Colonic mucosa (tissue), 4 donors: ENCODE measurements around the gene FBXO44. TPM values are rescaled to one million over a fixed set of nuclear protein-coding genes. Genes with fewer than 3 reads are reported as not detected.

ENCODE experiments used
- DNase-seq: peaks from one replicate; pipeline ENCODE4 v3.0.0-alpha.2; 2020
- H3K27ac ChIP-seq: fragments of 200-600 bp; one replicate; pipeline ENCODE4 v1.8.0; 2021
- H3K27me3 ChIP-seq: fragments of 200-600 bp; one replicate; pipeline ENCODE4 v1.8.0; 2021
- H3K36me3 ChIP-seq: fragments of 200-600 bp; one replicate; pipeline ENCODE4 v1.8.0; 2021
- H3K4me1 ChIP-seq: fragments of 200-600 bp; one replicate; pipeline ENCODE4 v1.8.0; 2021; ENCODE audit warnings: mild to moderate bottlenecking
- H3K4me3 ChIP-seq: fragments of 200-600 bp; one replicate; pipeline ENCODE4 v1.8.0; 2021
- H3K9ac ChIP-seq, 2 donors: one replicate each; pipeline ENCODE4 v1.7.0; 2013; ENCODE audit warnings: control low read depth in 2 of 2, low read depth in 2 of 2, low read length in 2 of 2
- H3K9me3 ChIP-seq: fragments of 200-600 bp; one replicate; pipeline ENCODE4 v1.8.0; 2021
- intact Hi-C: fragments of 100-400 bp; cut with DNase I; formaldehyde crosslinking; loops from one replicate; pipeline ENCODE4 v1.14.1; 2022
- total RNA-seq, 2 donors: library from RNA; stranded (reverse); fragmentation: NEBNext Ultra II Directional in 1 of 2; extraction: Animal tissue kit (Norgen Biotek cat#: 25700) in 1 of 2; gene quantifications; one replicate each; pipeline ENCODE4 v1.2.1, GENCODE V29; 2021
- TF ChIP-seq, protein P1 (sequence below): fragments of 200-600 bp; IDR thresholded peaks from one replicate; pipeline ENCODE4 v1.8.0; 2022; ENCODE audit warnings: antibody characterized with exemption, mild to moderate bottlenecking
- donor health status: healthy.
- donor health status: DM: no; HTN: no; CAD: no.
- donor health status: DM: no; HTN: no; CAD: no.

Gene FBXO44
- total RNA-seq, 2 donors from 2014 or later: 5.3 to 7.5 TPM

DNA sequence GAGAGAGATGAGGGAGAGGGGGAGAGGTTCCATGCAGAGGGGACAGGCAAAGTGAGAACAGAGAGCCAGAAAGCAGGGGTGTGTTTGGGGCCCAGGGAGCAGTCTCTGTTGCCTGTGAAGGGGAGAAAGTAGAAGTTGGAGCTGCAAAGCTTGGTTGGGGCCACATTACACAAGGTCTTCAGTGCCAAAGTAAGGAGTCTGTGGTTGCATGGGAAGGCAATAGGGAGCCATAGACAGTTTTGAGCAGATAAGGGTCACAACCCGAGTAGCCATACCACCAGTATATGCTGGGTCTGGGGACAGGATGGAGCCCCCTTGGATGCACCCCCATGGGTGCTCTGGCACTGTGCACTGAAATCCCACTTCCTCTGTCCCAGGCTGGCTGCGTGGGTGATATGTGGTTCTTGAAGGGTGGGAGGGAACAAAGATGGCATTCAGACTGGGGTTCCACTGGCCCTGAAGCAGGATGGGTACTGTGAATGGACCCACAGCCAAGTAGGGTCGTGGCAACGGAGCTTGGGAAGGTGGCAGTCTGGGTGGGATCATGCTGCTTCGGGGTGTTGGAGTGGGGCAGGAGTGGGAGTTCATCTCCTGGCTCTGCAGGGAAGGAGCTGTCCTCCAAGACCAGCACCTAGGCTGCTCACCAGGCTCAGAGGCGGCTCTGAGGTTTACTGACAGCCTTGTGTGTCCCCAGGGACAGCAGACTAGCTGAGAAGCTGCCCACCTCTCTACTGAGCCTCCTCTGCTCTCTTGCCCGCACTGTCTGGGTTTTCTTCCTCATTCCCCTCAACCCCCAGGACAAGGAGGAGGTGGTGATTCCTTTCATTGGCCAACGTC is 48.9 kb downstream of the FBXO44 start:
- Histone ChIP-seq H3K9ac (no peak overlapping the region), H3K4me1 (no peaks in the 10 kb centered on the region), H3K4me3 (no peak overlapping the region), H3K36me3 (no peaks in the 10 kb centered on the region), H3K27ac (no peak overlapping the region), H3K27me3 (no peaks in the 10 kb centered on the region), H3K9me3 (no peaks in the 10 kb centered on the region)
- no peak for DNase-seq
- intact Hi-C loops: no loop called here
- TF ChIP-seq, protein P1, sequence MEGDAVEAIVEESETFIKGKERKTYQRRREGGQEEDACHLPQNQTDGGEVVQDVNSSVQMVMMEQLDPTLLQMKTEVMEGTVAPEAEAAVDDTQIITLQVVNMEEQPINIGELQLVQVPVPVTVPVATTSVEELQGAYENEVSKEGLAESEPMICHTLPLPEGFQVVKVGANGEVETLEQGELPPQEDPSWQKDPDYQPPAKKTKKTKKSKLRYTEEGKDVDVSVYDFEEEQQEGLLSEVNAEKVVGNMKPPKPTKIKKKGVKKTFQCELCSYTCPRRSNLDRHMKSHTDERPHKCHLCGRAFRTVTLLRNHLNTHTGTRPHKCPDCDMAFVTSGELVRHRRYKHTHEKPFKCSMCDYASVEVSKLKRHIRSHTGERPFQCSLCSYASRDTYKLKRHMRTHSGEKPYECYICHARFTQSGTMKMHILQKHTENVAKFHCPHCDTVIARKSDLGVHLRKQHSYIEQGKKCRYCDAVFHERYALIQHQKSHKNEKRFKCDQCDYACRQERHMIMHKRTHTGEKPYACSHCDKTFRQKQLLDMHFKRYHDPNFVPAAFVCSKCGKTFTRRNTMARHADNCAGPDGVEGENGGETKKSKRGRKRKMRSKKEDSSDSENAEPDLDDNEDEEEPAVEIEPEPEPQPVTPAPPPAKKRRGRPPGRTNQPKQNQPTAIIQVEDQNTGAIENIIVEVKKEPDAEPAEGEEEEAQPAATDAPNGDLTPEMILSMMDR: no peak

DNA sequence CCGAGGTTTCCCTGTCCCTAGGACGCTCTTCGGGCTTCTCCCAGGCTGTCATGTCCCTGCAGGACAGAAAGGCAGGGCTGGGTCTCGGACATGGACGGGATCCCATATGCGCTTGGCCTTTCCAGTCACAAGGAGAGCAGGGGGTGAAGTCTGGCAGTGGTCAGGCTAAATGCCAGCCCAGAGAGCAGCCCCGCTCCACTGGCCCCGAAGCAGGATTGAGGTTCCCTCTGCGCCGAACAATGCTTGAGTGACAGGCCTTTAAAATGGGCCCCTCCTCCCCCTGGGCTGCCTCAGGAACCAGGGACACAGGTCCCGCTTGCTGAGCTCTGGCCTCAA is 49.5 kb downstream of the FBXO44 start:
- no peaks in the 10 kb centered on the region for H3K27me3 ChIP-seq
- intact Hi-C loops: no loop called here

DNA sequence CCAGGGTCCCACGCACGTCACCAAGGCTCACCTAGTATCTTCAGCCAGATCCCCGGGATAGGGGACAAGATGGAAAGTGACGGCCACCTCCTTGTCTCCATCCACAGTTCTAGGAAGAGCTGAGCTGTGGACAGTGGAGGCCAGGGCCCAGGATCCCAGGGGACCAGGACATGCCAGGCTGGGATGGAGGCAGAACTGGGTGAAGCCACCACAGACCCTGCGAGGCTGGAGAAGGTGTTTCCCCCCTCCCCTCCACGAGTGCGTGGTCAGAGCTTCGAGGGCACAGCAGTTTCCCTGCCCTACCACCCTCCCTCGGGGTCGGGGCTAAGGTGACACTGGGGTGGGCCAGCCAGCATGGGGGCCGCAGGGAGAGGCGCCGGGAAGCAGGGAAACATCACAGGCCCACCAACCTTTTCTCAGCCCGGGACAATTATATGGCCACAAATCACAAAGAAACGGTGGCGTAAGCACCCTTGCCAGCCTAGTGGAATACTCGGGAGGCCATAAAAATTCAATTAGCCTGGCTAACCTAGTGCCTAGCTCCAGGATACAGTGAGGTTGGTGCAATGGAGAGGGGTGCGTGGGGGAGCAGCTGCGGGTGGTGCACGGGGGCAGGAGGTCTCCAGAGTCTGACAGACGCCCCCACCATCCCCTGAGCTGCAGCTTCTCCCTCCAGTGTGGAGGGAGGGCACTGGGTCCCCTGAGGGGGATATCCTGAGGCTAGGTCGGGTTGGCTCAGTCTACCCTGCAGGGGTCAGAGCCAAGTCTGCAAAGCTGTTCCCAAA is 50.2 kb downstream of the FBXO44 start:
- no peak overlapping the region for H3K9ac ChIP-seq
- no peaks in the 10 kb centered on the region for H3K27me3 ChIP-seq
- intact Hi-C loops: no loop called here

More for the DNA sequence above, 49.5 kb downstream of the FBXO44 start:
- Histone ChIP-seq H3K9me3 (no peaks in the 10 kb centered on the region), H3K4me1 (no peaks in the 10 kb centered on the region), H3K9ac (no peak overlapping the region), H3K36me3 (no peaks in the 10 kb centered on the region), H3K27ac (no peak overlapping the region), H3K4me3 (no peak overlapping the region)
- TF ChIP-seq, protein P1: no peak
- no peak for DNase-seq

DNA sequence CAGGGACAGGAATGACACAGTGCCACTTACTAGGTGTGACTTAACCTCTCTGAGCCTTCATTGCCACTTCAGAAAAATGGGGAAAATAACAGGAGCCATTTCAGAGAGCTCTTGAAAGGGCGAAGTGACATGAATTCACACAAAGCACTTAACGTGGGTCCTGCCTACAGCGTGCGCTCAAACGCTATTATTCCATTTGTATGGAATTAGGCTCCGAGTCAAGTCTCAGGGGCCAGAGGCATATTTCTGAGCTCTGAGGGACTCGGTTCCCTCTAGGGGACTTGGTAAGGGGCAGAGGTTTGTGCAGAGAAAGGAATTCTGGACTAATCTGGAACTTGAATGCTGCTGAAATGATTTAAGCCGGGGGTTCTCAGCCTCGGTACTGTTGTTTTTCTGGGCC is 50.9 kb downstream of the FBXO44 start:
- no peak overlapping the region for H3K9ac ChIP-seq
- no peak overlapping the region for H3K4me3 ChIP-seq
- no peaks in the 10 kb centered on the region for H3K36me3 ChIP-seq
- TF ChIP-seq, protein P1: no peak
- intact Hi-C loops: no loop called here
- no peak overlapping the region for H3K27ac ChIP-seq
- no peak for DNase-seq
- H3K9me3 ChIP-seq: no peaks in the 10 kb centered on the region
- no peaks in the 10 kb centered on the region for H3K27me3 ChIP-seq
- no peaks in the 10 kb centered on the region for H3K4me1 ChIP-seq

More for the DNA sequence above, 50.2 kb downstream of the FBXO44 start:
- H3K9me3 ChIP-seq: no peaks in the 10 kb centered on the region
- H3K27ac ChIP-seq: no peak overlapping the region
- no peak overlapping the region for H3K4me3 ChIP-seq
- TF ChIP-seq, protein P1: no peak
- H3K4me1 ChIP-seq: no peaks in the 10 kb centered on the region
- H3K36me3 ChIP-seq: no peaks in the 10 kb centered on the region
- no peak for DNase-seq

DNA sequence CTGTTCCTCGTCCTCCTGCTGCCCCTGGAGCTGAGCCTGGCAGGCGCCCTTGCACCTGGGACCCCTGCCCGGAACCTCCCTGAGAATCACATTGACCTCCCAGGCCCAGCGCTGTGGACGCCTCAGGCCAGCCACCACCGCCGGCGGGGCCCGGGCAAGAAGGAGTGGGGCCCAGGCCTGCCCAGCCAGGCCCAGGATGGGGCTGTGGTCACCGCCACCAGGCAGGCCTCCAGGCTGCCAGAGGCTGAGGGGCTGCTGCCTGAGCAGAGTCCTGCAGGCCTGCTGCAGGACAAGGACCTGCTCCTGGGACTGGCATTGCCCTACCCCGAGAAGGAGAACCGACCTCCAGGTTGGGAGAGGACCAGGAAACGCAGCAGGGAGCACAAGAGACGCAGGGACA is 51.6 kb downstream of the FBXO44 start:
- H3K4me3 ChIP-seq: no peak overlapping the region
- no peaks in the 10 kb centered on the region for H3K27me3 ChIP-seq
- H3K36me3 ChIP-seq: no peaks in the 10 kb centered on the region
- H3K9ac ChIP-seq: no peak overlapping the region
- H3K27ac ChIP-seq: no peak overlapping the region
- TF ChIP-seq, protein P1: no peak
- intact Hi-C loops: no loop called here
- H3K9me3 ChIP-seq: no peaks in the 10 kb centered on the region
- no peak for DNase-seq
- H3K4me1 ChIP-seq: no peaks in the 10 kb centered on the region
